ENCODE data around the gene WDR53.

The WDR53 gene

GRCh38 chr3:196517919-196518318 is 50.4 kb downstream of the WDR53 start:
- no peak for TF ChIP-seq CTCF (IDR thresholded peaks at IDR 0.05)

GRCh38 chr3:196517162-196517800 is 51.1 kb downstream of the WDR53 start:
- TF ChIP-seq CTCF (IDR thresholded peaks at IDR 0.05): no peak

GRCh38 chr3:196514913-196515621 is 53.3 kb downstream of the WDR53 start, which contains the start of gene SMCO1:
Gene SMCO1, minus strand, starts transcription at chr3:196515346. Its CDS starts 137 bp downstream, at chr3:196515209.
- TF ChIP-seq CTCF (IDR thresholded peaks at IDR 0.05): no peak

- no peak for TF ChIP-seq CTCF (IDR thresholded peaks at IDR 0.05)
These were observed 54.0 kb downstream of the WDR53 start for GRCh38 chr3:196514350-196514716.

- no peak for TF ChIP-seq CTCF (IDR thresholded peaks at IDR 0.05)
These were observed 54.5 kb downstream of the WDR53 start for GRCh38 chr3:196513697-196514349.

GRCh38 chr3:196506687-196507086 is 61.7 kb downstream of the WDR53 start:
- no peak for TF ChIP-seq CTCF (IDR thresholded peaks at IDR 0.05)

DNA sequence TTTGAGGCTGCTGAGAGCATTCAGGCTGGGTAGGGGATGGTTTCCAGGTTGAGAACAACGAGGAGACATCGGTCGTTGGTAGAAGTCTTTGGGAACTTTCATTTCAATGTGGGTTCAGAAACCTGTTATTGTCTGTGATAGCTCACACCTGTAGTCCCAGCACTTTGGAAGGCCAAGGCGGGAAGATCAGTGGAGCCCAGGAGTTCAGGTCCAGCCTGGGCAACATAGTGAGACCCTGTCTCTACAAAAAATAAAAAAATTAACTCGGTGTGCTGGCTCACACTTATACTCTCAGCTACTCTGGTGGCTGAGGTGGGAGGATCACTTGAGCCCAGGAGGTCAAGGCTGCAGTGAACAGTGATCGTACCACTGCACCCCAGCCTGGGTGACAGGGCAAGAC is 63.8 kb downstream of the WDR53 start:
- TF ChIP-seq CTCF (IDR thresholded peaks at IDR 0.05): no peak

Data from LNCAP (cell line).